ENCODE data around the gene CSE1L. TPM values are rescaled to one million over a fixed set of nuclear protein-coding genes. Genes with fewer than 3 reads are reported as not detected.

Gene CSE1L
- total RNA-seq (2021; ENCODE audit: unreplicated experiment) (158 TPM), Bru-seq, nascent RNA (percentile 93 among the genes with signal in this experiment), BruChase-seq, experiment 1, labeled RNA remaining after a 6-hour chase (percentile 95 among the genes with signal in this experiment), BruChase-seq, experiment 2, labeled RNA remaining after a 2-hour chase (percentile 91 among the genes with signal in this experiment)
- 48.2 and 72.8 TPM in 2 replicates for polyA plus RNA-seq (2012)
- long read RNA-seq, transcript CSE1L-201 (25 exons, 3,553 nt) = major isoform, 167 of 219 reads
- long read RNA-seq, partial matches to known transcripts = 29 of 219 reads
- long read RNA-seq, other reads (novel, unspliced or antisense) = 22 of 219 reads

GRCh38 chr20:49046087-49046900 is at the start of gene CSE1L:
Gene CSE1L (plus strand): TSS chr20:49046312. CDS start chr20:49058464, 12,152 bp downstream.
- ChIA-PET POLR2A (interaction anchor here (0.7 to 1.7 kb wide), 8 partner anchors 10 to 231 kb away, joined by 3 to 5 read pairs (median 4); partner anchors contain the start of genes DDX27 and ZNFX1), CTCF (interaction anchor here (1.0 kb wide), 1 partner anchor 288 kb away, joined by 4 read pairs; no protein-coding TSS in a partner anchor), RAD21 (ENCODE audit: low non-redundant PET in 1 of 2, low total read pairs in 2 of 2, uncharacterized antibody in 2 of 2, unreplicated experiment in 2 of 2) (no interaction called here)
- Histone ChIP-seq H3K4me1 (ENCODE audit: control insufficient read depth in 1 of 2, insufficient read depth in 2 of 2, low read length in 2 of 2) (peaks cover 17 to 21% of the 10 kb centered on the region in 2 experiments), H3K27me3 (ENCODE audit: insufficient read depth, low read length) (no peaks in the 10 kb centered on the region), H2AFZ (ENCODE audit: low read depth, low read length, poor library complexity, severe bottlenecking) (no peak within 1 kb of the TSS), H3K9me2 (ENCODE audit: insufficient read depth) (no peaks in the 10 kb centered on the region), H3K9me3 (ENCODE audit: control insufficient read depth in 1 of 2, insufficient read depth in 1 of 2, low read depth in 1 of 2, low read length in 2 of 2) (no peaks in the 10 kb centered on the region), H3K4me2 (ENCODE audit: low read length) (peak within 1 kb of the TSS; percentile 97), H4K20me1 (ENCODE audit: insufficient read depth) (peaks cover 20% of the 10 kb centered on the region; the same call in 1 of the 2 replicates), H3K27ac (ENCODE audit: low read depth, low read length) (peak within 1 kb of the TSS; percentile 82), H3K9ac (ENCODE audit: low read length) (peak within 1 kb of the TSS; percentile 93), H3K4me3 (replicated peaks in 1 of 2; ENCODE audit: low read depth in 1 of 2, low read length in 2 of 2) (peak within 1 kb of the TSS; percentile 80 to 98), H3K79me2 (ENCODE audit: insufficient read depth, low read length) (peaks cover 47% of the 10 kb centered on the region), H3K36me3 (ENCODE audit: control insufficient read depth in 1 of 2, insufficient read depth in 2 of 2, low read length in 2 of 2) (peaks cover 0 to 30% of the 10 kb centered on the region in 2 experiments; a peak in 3 of 4 replicates)
- peak; percentile 87 for DNase-seq (ENCODE audit: low read depth, low spot score)
- intact Hi-C loops (cut with micrococcal nuclease) = no loop called here
- no TSS peak for BruUV-seq (replicated peaks)
- ATAC-seq = peak; percentile 92
- no peak for TF ChIP-seq REST (IDR thresholded peaks at IDR 0.05; ENCODE audit: low read depth)
- no peak for TF ChIP-seq SRF (IDR thresholded peaks at IDR 0.05; ENCODE audit: low read depth)
- TF ChIP-seq EZH2phosphoT487 (IDR thresholded peaks at IDR 0.05; ENCODE audit: borderline replicate concordance) = no peak
- no peak for TF ChIP-seq EZH2 (IDR thresholded peaks at IDR 0.05)
- no peak for TF ChIP-seq ATF3 (IDR thresholded peaks at IDR 0.05)
- TF ChIP-seq MAX (IDR thresholded peaks at IDR 0.05) = peak; percentile 94
- TF ChIP-seq POLR2AphosphoS5 (IDR thresholded peaks at IDR 0.05; ENCODE audit: low read depth, low read length) = peak; percentile 81
- no peak for TF ChIP-seq RAD21 (IDR thresholded peaks at IDR 0.05; ENCODE audit: low read depth)
- TF ChIP-seq CTCF (IDR thresholded peaks at IDR 0.05 in 2 of 3, conservative IDR thresholded peaks at IDR 0.05 in 1 of 3; ENCODE audit: borderline replicate concordance in 1 of 3, insufficient read depth in 1 of 3, low read depth in 2 of 3, low read length in 2 of 3) = no peak
- TF ChIP-seq ELF1 (IDR thresholded peaks at IDR 0.05; ENCODE audit: borderline replicate concordance, low read depth) = no peak
- TF ChIP-seq TCF7L2 (IDR thresholded peaks at IDR 0.05; ENCODE audit: borderline replicate concordance, extremely low read depth, insufficient read depth, insufficient read length) = no peak
- no peak for TF ChIP-seq FOSL1 (IDR thresholded peaks at IDR 0.05; ENCODE audit: low read depth)
- TF ChIP-seq YY1 (IDR thresholded peaks at IDR 0.05; ENCODE audit: extremely low read depth, insufficient replicate concordance, low read depth, low read length) = peak; percentile 81
- peak; percentile 83 for TF ChIP-seq SP1 (IDR thresholded peaks at IDR 0.05; ENCODE audit: low read depth)
- peak; percentile 84 for TF ChIP-seq SIN3A (IDR thresholded peaks at IDR 0.05; ENCODE audit: low read depth)
- TF ChIP-seq CBX3 (IDR thresholded peaks at IDR 0.05; ENCODE audit: low read depth) = no peak; the same call in 1 of the 2 replicates
- no peak for TF ChIP-seq CEBPB (IDR thresholded peaks at IDR 0.05; ENCODE audit: low read depth)
- peak; percentile 98 for TF ChIP-seq ZFX (IDR thresholded peaks at IDR 0.05)
- TF ChIP-seq JUND (IDR thresholded peaks at IDR 0.05) = no peak
- peak; percentile 62 for TF ChIP-seq POLR2A (IDR thresholded peaks at IDR 0.05; ENCODE audit: borderline replicate concordance, extremely low read depth, insufficient read depth, insufficient read length)
- no peak for TF ChIP-seq ZNF274 (IDR thresholded peaks at IDR 0.05; ENCODE audit: low read depth, low read length)
